ENCODE data around the gene SH3RF2. TPM values are rescaled to one million over a fixed set of nuclear protein-coding genes. Genes with fewer than 3 reads are reported as not detected.

SH3RF2 gene
- total and polyA plus RNA-seq, 2 donors (not counting 1 experiment from before 2014, with no cell fraction given), result 0.03 TPM; not detected in 1

DNA sequence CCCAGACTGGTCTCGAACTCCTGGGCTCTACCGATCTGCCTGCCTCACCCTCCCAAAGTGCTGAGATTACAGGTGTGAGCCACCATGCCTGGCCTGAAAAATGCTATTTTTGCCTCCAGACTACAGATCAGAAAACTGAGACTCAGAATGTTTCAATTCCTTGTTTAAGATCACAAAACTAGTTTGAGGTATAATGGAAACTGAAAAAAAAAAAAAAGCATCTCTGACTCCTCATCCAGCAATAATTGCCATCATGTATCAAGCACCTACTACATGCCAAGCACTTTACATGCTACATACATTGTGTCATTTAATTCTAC, 133.4 kb downstream of the SH3RF2 start:
- Histone ChIP-seq H3K27ac (ENCODE audit: low read length in 2 of 2) (no peak overlapping the region), H3K4me2 (replicated peaks; ENCODE audit: low read depth, low read length, poor library complexity, severe bottlenecking) (no peak overlapping the region), H3K9ac (ENCODE audit: low read length) (no peak overlapping the region), H3K4me1 (ENCODE audit: control insufficient read depth in 2 of 2, insufficient read depth in 2 of 2, low read length in 2 of 2) (no peaks in the 10 kb centered on the region), H3K4me3 (ENCODE audit: control extremely low read depth in 1 of 5, extremely low read depth in 1 of 5, insufficient read depth in 1 of 5, low read depth in 2 of 5, low read length in 4 of 5) (no peak overlapping the region), H3K36me3 (replicated peaks in 1 of 2; ENCODE audit: control extremely low read depth in 1 of 2, control insufficient read depth in 1 of 2, extremely low read depth in 1 of 2, insufficient read depth in 2 of 2, low read length in 1 of 2) (no peaks in the 10 kb centered on the region), H3K27me3 (replicated peaks in 1 of 4; ENCODE audit: control extremely low read depth in 1 of 4, control insufficient read depth in 3 of 4, insufficient read depth in 4 of 4, low read length in 3 of 4) (peaks cover 0 to 4% (median 0%) of the 10 kb centered on the region in 4 experiments), H3K9me3 (ENCODE audit: control extremely low read depth in 1 of 3, control insufficient read depth in 2 of 3, insufficient read depth in 1 of 3, low read length in 2 of 3) (no peaks in the 10 kb centered on the region), H3K79me2 (ENCODE audit: control insufficient read depth, insufficient read depth, low read length) (no peaks in the 10 kb centered on the region), H2AFZ (ENCODE audit: insufficient read depth, low read depth, low read length, poor library complexity, severe bottlenecking) (no peak overlapping the region), H4K20me1 (ENCODE audit: control insufficient read depth, insufficient read depth, low read length, poor library complexity, severe bottlenecking) (no peaks in the 10 kb centered on the region)
- intact Hi-C loops (cut with micrococcal nuclease), result no loop called here
- WGBS (ENCODE audit: insufficient coverage), result 100% methylated on average over 2 of the region's 2 CpGs
- Mint-ChIP-seq H3K4me3 (no peak overlapping the region), H3K27me3 (peaks cover 8% of the 10 kb centered on the region), H3K9me3 (ENCODE audit: insufficient read depth) (no peaks in the 10 kb centered on the region), H3K4me1 (no peaks in the 10 kb centered on the region), H3K27ac (no peak overlapping the region)
- no peak for ATAC-seq (ENCODE audit: low read depth)
- CTCF ChIA-PET, result no interaction called here
- POLR2A ChIA-PET, result no interaction called here
- DNase-seq, result no peak
- no peak for TF ChIP-seq EZH2 (IDR thresholded peaks at IDR 0.05; ENCODE audit: borderline replicate concordance, insufficient read depth, low read depth, low read length, poor library complexity, severe bottlenecking)
- TF ChIP-seq, protein P1, sequence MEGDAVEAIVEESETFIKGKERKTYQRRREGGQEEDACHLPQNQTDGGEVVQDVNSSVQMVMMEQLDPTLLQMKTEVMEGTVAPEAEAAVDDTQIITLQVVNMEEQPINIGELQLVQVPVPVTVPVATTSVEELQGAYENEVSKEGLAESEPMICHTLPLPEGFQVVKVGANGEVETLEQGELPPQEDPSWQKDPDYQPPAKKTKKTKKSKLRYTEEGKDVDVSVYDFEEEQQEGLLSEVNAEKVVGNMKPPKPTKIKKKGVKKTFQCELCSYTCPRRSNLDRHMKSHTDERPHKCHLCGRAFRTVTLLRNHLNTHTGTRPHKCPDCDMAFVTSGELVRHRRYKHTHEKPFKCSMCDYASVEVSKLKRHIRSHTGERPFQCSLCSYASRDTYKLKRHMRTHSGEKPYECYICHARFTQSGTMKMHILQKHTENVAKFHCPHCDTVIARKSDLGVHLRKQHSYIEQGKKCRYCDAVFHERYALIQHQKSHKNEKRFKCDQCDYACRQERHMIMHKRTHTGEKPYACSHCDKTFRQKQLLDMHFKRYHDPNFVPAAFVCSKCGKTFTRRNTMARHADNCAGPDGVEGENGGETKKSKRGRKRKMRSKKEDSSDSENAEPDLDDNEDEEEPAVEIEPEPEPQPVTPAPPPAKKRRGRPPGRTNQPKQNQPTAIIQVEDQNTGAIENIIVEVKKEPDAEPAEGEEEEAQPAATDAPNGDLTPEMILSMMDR (IDR thresholded peaks at IDR 0.05), result no peak

DNA sequence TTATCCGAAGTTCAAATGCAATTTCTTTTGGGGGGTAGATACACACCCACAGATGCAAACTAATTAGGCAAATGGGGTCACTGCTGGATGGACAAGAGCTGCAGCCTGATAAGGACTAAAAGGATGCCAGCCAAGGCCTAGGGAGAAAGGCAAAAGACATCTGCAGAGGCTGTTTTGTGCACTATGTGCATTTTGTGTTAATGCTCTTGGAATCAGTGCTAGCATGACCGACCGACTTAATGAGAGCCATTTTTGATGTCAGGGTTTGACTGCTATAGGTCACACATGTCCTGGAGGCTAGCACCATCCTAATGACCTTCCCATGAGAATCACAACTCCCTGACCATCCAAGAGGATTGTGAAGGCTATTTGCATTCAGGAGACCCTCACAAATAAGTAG, 134.4 kb downstream of the SH3RF2 start:
- Mint-ChIP-seq H3K9me3 (ENCODE audit: insufficient read depth) (no peaks in the 10 kb centered on the region), H3K4me3 (no peak overlapping the region), H3K27ac (no peak overlapping the region), H3K27me3 (peaks cover 8% of the 10 kb centered on the region), H3K4me1 (no peaks in the 10 kb centered on the region)
- Histone ChIP-seq H3K4me2 (replicated peaks; ENCODE audit: low read depth, low read length, poor library complexity, severe bottlenecking) (no peak overlapping the region), H3K36me3 (replicated peaks in 1 of 2; ENCODE audit: control extremely low read depth in 1 of 2, control insufficient read depth in 1 of 2, extremely low read depth in 1 of 2, insufficient read depth in 2 of 2, low read length in 1 of 2) (no peaks in the 10 kb centered on the region), H4K20me1 (ENCODE audit: control insufficient read depth, insufficient read depth, low read length, poor library complexity, severe bottlenecking) (no peaks in the 10 kb centered on the region), H3K9ac (ENCODE audit: low read length) (no peak overlapping the region), H3K27ac (ENCODE audit: low read length in 2 of 2) (no peak overlapping the region), H3K4me1 (ENCODE audit: control insufficient read depth in 2 of 2, insufficient read depth in 2 of 2, low read length in 2 of 2) (no peaks in the 10 kb centered on the region), H3K27me3 (replicated peaks in 1 of 4; ENCODE audit: control extremely low read depth in 1 of 4, control insufficient read depth in 3 of 4, insufficient read depth in 4 of 4, low read length in 3 of 4) (peaks cover 0 to 3% (median 0%) of the 10 kb centered on the region in 4 experiments), H2AFZ (ENCODE audit: insufficient read depth, low read depth, low read length, poor library complexity, severe bottlenecking) (no peak overlapping the region), H3K4me3 (ENCODE audit: control extremely low read depth in 1 of 5, extremely low read depth in 1 of 5, insufficient read depth in 1 of 5, low read depth in 2 of 5, low read length in 4 of 5) (no peak overlapping the region), H3K79me2 (ENCODE audit: control insufficient read depth, insufficient read depth, low read length) (no peaks in the 10 kb centered on the region), H3K9me3 (ENCODE audit: control extremely low read depth in 1 of 3, control insufficient read depth in 2 of 3, insufficient read depth in 1 of 3, low read length in 2 of 3) (no peaks in the 10 kb centered on the region)
- ChIA-PET POLR2A (no interaction called here), CTCF (no interaction called here)
- no peak for TF ChIP-seq EZH2 (IDR thresholded peaks at IDR 0.05; ENCODE audit: borderline replicate concordance, insufficient read depth, low read depth, low read length, poor library complexity, severe bottlenecking)
- TF ChIP-seq, protein P1 (IDR thresholded peaks at IDR 0.05), result no peak
- intact Hi-C loops (cut with micrococcal nuclease), result no loop called here
- no peak for ATAC-seq (ENCODE audit: low read depth)
- WGBS (ENCODE audit: insufficient coverage), result no CpG with 5 or more reads among the region's 3 CpGs
- DNase-seq, result no peak

Measured in B cell (primary cell).